GM08714 (cell line): ENCODE measurements around the gene COL3A1.

Experiments used
- H3K4me3 ChIP-seq: fragments of 200-500 bp; sonication (Bioruptor generic); 2 replicates; pipeline ENCODE4 v1.5.1; 2014; ENCODE audit warnings: mild to moderate bottlenecking, low read length, inconsistent platforms
- ZNF274 ChIP-seq: IDR thresholded peaks from 2 replicates; pipeline ENCODE4 v1.6.1; 2012; ENCODE audit warnings: mild to moderate bottlenecking, low read depth, low read length

The COL3A1 gene

GRCh38 chr2:188974164-188974563, at the start of gene COL3A1:
TSS of gene COL3A1 (plus strand) at chr2:188974373. CDS start at chr2:188974490, 117 bp downstream.
- no peak within 1 kb of the TSS for H3K4me3 ChIP-seq
- TF ChIP-seq ZNF274 = no peak

- no peak for TF ChIP-seq ZNF274
- no peak overlapping the region for H3K4me3 ChIP-seq
Measured at GRCh38 chr2:188928643-188929042, 45.5 kb upstream of the COL3A1 start.

GRCh38 chr2:188931361-188931760, 42.8 kb upstream of the COL3A1 start:
- no peak overlapping the region for H3K4me3 ChIP-seq
- TF ChIP-seq ZNF274 = no peak

GRCh38 chr2:188937228-188938220, 36.6 kb upstream of the COL3A1 start:
- no peak overlapping the region for H3K4me3 ChIP-seq
- TF ChIP-seq ZNF274 = no peak

GRCh38 chr2:188940171-188940570, 34.0 kb upstream of the COL3A1 start:
- TF ChIP-seq ZNF274 = no peak
- no peak overlapping the region for H3K4me3 ChIP-seq

GRCh38 chr2:188944442-188944841, 29.7 kb upstream of the COL3A1 start:
- TF ChIP-seq ZNF274 = no peak

GRCh38 chr2:188949046-188949818, 24.9 kb upstream of the COL3A1 start:
- H3K4me3 ChIP-seq = no peak overlapping the region
- no peak for TF ChIP-seq ZNF274

More at GRCh38 chr2:188944442-188944841, 29.7 kb upstream of the COL3A1 start:
- H3K4me3 ChIP-seq = no peak overlapping the region

- no peak for TF ChIP-seq ZNF274
- H3K4me3 ChIP-seq = no peak overlapping the region
Measured at GRCh38 chr2:188952901-188953300, 21.3 kb upstream of the COL3A1 start.

- TF ChIP-seq ZNF274 = no peak
Measured at GRCh38 chr2:188956290-188956689, 17.9 kb upstream of the COL3A1 start.

GRCh38 chr2:188956961-188957360, 17.2 kb upstream of the COL3A1 start:
- no peak for TF ChIP-seq ZNF274
- no peak overlapping the region for H3K4me3 ChIP-seq

More at GRCh38 chr2:188956290-188956689, 17.9 kb upstream of the COL3A1 start:
- no peak overlapping the region for H3K4me3 ChIP-seq

GRCh38 chr2:188957646-188958045, 16.5 kb upstream of the COL3A1 start:
- no peak for TF ChIP-seq ZNF274
- H3K4me3 ChIP-seq = no peak overlapping the region

GRCh38 chr2:188963741-188964140, 10.4 kb upstream of the COL3A1 start:
- H3K4me3 ChIP-seq = no peak overlapping the region
- TF ChIP-seq ZNF274 = no peak

GRCh38 chr2:188964976-188965546, 9.1 kb upstream of the COL3A1 start:
- H3K4me3 ChIP-seq = no peak overlapping the region
- TF ChIP-seq ZNF274 = no peak

GRCh38 chr2:188965563-188965962, 8.6 kb upstream of the COL3A1 start:
- H3K4me3 ChIP-seq = no peak overlapping the region
- no peak for TF ChIP-seq ZNF274
